GM23248 (cell line): ENCODE results near the gene MIER2. TPM values are rescaled to one million over a fixed set of nuclear protein-coding genes. Genes with fewer than 3 reads are reported as not detected.

Experiments used
- DNase-seq: peaks from one replicate; pipeline ENCODE4 v3.0.0-alpha.2; 2015
- H2AFZ ChIP-seq: fragments of 200-600 bp; sonication (generic); 2 replicates; pipeline ENCODE4 v1.6.1; 2016; ENCODE audit warnings: antibody characterized with exemption
- H3F3A ChIP-seq: fragments of 200-600 bp; sonication (generic); 2 replicates; pipeline ENCODE4 v1.6.1; 2016; ENCODE audit warnings: mild to moderate bottlenecking, antibody characterized with exemption, mixed run types; ENCODE audit not compliant: insufficient read depth
- H3K27ac ChIP-seq: fragments of 200-600 bp; sonication (generic); 2 replicates; pipeline ENCODE4 v1.5.1; 2016; ENCODE audit warnings: mild to moderate bottlenecking
- H3K27me3 ChIP-seq: fragments of 200-600 bp; sonication (generic); replicated peaks from 2 replicates; pipeline ENCODE4 v1.6.1; 2016; ENCODE audit warnings: mild to moderate bottlenecking; ENCODE audit not compliant: insufficient read depth
- H3K36me3 ChIP-seq: fragments of 200-600 bp; sonication (generic); 2 replicates; pipeline ENCODE4 v1.6.1; 2016; ENCODE audit warnings: low read depth, mild to moderate bottlenecking
- H3K4me1 ChIP-seq: fragments of 200-600 bp; sonication (generic); 2 replicates; pipeline ENCODE4 v1.6.1; 2016; ENCODE audit warnings: mild to moderate bottlenecking; ENCODE audit not compliant: insufficient read depth
- H3K4me2 ChIP-seq: fragments of 200-600 bp; sonication (generic); one replicate; pipeline ENCODE4 v1.6.1; 2016; ENCODE audit warnings: mild to moderate bottlenecking; ENCODE audit not compliant: unreplicated experiment
- H3K4me3 ChIP-seq: fragments of 200-600 bp; sonication (generic); 2 replicates; pipeline ENCODE4 v1.5.1; 2016; ENCODE audit warnings: mild to moderate bottlenecking
- H3K79me2 ChIP-seq: fragments of 200-600 bp; sonication (generic); 2 replicates; pipeline ENCODE4 v1.6.1; 2016; ENCODE audit warnings: mild to moderate bottlenecking; ENCODE audit not compliant: insufficient read depth
- H3K9ac ChIP-seq: fragments of 200-600 bp; sonication (generic); 2 replicates; pipeline ENCODE4 v1.6.1; 2016; ENCODE audit warnings: mild to moderate bottlenecking
- H3K9me2 ChIP-seq: fragments of 200-600 bp; sonication (generic); 2 replicates; pipeline ENCODE4 v1.6.1; 2016; ENCODE audit warnings: mixed run types, mild to moderate bottlenecking, moderate library complexity; ENCODE audit not compliant: insufficient read depth
- H3K9me3 ChIP-seq: fragments of 200-600 bp; sonication (generic); one replicate; pipeline ENCODE4 v1.6.1; 2017; ENCODE audit warnings: low read depth
- H4K20me1 ChIP-seq: fragments of 200-600 bp; sonication (generic); 2 replicates; pipeline ENCODE4 v1.6.0; 2016; ENCODE audit not compliant: insufficient read depth
- EZH2 ChIP-seq: fragments of 200-600 bp; sonication (generic); IDR thresholded peaks from 2 replicates; pipeline ENCODE4 v1.6.1; 2018; ENCODE audit warnings: antibody characterized with exemption, mild to moderate bottlenecking; ENCODE audit not compliant: insufficient read depth, poor library complexity, severe bottlenecking
- EZH2phosphoT487 ChIP-seq: fragments of 200-600 bp; sonication (generic); IDR thresholded peaks from 2 replicates; pipeline ENCODE4 v1.6.1; 2018; ENCODE audit warnings: antibody characterized with exemption, moderate library complexity, mild to moderate bottlenecking, low read depth; ENCODE audit not compliant: insufficient read depth
- WGBS, 2 experiments: methylation state at CpG; one replicate each; pipeline ENCODE4 v1.1.6; 2015 to 2017; ENCODE audit warnings: low lambda C conversion rate in 2 of 2, low coverage in 1 of 2; ENCODE audit errors: missing lambda C conversion rate in 2 of 2; 5-methylcytosine and 5-hydroxymethylcytosine counted together
- in situ Hi-C: fragments of 300-500 bp; cut with MboI; formaldehyde crosslinking; loops from 2 replicates; pipeline ENCODE4 v1.15.0; 2020
- polyA plus RNA-seq: library from polyadenylated mRNA; unstranded; fragments of >200 nt; fragmentation: Nextera tagmentation; extraction: Ambion mirVana; gene quantifications from 2 replicates; pipeline ENCODE4 v1.2.1, GENCODE V29; 2016
- total RNA-seq: library from RNA; depleted of rRNA; stranded (reverse); fragments of >200 nt; shearing (Covaris generic); gene quantifications from 2 replicates; pipeline ENCODE4 v1.2.3, GENCODE V29; 2014

MIER2 gene
- total and polyA plus RNA-seq, 2 experiments from 2014 or later: 11.8 to 30.7 TPM

DNA sequence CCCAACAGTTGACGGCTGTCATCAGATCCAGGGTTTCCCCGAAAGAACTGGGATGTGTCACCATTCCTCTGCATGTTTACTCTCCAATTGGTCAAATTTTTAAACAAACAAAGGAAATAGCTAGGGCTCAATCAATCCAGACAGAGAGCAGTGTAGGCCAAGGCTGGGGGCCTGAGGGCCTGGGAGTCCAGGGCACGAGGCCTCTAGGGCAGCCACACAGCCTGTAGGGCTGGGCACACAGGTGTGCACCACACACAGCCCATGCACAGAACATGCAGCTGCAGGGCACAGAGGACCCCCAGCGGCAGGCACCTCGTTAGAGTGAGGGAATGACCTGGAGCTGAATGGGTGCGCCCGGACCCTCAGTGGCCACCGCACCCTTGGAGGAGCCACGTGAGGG lies 9.5 kb downstream of the MIER2 start:
- in situ Hi-C loops: no loop called here
- Histone ChIP-seq H3K9ac (no peak overlapping the region), H3K79me2 (peaks cover 87% of the 10 kb centered on the region), H3K36me3 (peaks cover 9% of the 10 kb centered on the region; the same call in 1 of the 2 replicates), H3K4me3 (no peak overlapping the region), H3K9me2 (no peaks in the 10 kb centered on the region), H3F3A (no peaks in the 10 kb centered on the region), H3K4me2 (no peak overlapping the region), H3K27ac (no peak overlapping the region), H4K20me1 (peaks cover 11% of the 10 kb centered on the region; the same call in 1 of the 2 replicates), H3K27me3 (no peaks in the 10 kb centered on the region), H3K9me3 (no peaks in the 10 kb centered on the region), H2AFZ (no peak overlapping the region), H3K4me1 (no peaks in the 10 kb centered on the region)
- DNase-seq: no peak
- TF ChIP-seq EZH2 (no peak), EZH2phosphoT487 (no peak)
- 73 to 80% methylated on average over 9 of the region's 9 CpGs for WGBS, 2 experiments

DNA sequence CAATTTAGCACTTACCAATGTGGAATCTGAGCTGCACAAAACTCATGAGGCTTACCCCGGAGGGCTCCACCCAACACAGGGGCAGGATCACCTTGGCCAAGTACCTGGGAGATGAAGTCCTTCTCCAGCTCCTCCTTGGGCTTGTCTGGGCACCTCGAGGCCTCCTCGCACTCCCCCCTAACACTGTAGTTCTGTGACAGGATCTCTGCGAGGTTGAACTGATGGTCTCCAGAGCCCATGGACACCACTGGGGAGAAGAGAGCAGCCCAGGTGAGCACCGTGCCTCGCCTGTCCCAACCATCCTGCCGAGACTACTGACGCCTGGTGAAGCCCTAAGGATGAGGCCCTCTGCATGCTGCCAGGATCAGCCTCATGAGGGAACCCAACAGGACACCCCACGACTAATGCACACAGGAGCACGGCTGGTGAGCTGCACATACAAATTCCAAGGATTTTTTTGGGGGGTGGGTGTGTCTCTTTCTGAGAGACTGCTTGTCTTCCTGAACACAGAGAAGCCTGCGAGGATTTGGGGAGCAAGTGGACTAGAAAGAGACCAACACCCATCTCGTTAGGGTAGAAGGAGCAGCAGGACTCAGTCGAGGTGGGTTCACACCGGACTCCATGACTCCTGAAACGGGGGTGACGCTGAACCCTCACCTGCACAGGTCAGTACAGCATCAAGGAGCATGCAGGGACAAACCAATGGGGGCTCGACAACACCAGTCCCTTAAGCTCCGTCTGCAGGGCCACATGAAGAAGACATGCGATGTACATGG lies 10.1 kb downstream of the MIER2 start:
- Histone ChIP-seq H4K20me1 (peaks cover 11% of the 10 kb centered on the region; the same call in 1 of the 2 replicates), H2AFZ (no peak overlapping the region)
- WGBS, 2 experiments: 93 to 94% methylated on average over 19 of the region's 19 CpGs

DNA sequence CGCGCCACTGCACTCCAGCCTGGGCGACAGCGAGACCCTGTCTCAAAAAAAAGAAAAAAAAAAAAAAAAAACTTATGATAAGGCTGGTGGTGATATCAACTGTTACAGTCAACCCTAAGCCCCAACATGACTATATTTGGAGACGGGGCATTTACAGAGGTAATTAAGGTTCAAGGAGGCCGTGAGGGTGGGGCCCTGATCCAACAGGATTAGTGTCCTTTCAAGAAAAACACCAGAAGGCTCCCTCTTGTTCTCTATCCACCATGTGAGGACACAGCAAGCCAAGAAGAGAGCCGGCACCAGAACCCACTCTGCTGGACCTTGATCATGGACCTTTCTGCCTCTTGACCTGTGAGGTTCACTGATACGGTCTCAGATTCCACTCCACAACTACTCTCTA lies 14.1 kb downstream of the MIER2 start:
- in situ Hi-C loops: no loop called here
- Histone ChIP-seq H3K9me2 (no peaks in the 10 kb centered on the region), H3K9ac (no peak overlapping the region), H3K4me3 (no peak overlapping the region), H4K20me1 (no peaks in the 10 kb centered on the region), H3K4me2 (no peak overlapping the region), H3K27me3 (no peaks in the 10 kb centered on the region), H3K27ac (no peak overlapping the region), H3F3A (no peaks in the 10 kb centered on the region), H2AFZ (no peak overlapping the region), H3K9me3 (no peaks in the 10 kb centered on the region), H3K36me3 (peaks cover 36% of the 10 kb centered on the region; the same call in 1 of the 2 replicates), H3K79me2 (peaks cover 83% of the 10 kb centered on the region), H3K4me1 (no peaks in the 10 kb centered on the region)
- TF ChIP-seq EZH2phosphoT487 (no peak), EZH2 (no peak)
- no peak for DNase-seq
- WGBS, 2 experiments: 99 to 100% methylated on average over 8 of the region's 8 CpGs

More for the DNA sequence above, 10.1 kb downstream of the MIER2 start:
- no peaks in the 10 kb centered on the region for H3K4me1 ChIP-seq
- no peaks in the 10 kb centered on the region for H3K9me3 ChIP-seq
- peaks cover 10% of the 10 kb centered on the region; the same call in 1 of the 2 replicates for H3K36me3 ChIP-seq
- in situ Hi-C loops: no loop called here
- peaks cover 87% of the 10 kb centered on the region for H3K79me2 ChIP-seq
- no peak overlapping the region for H3K4me2 ChIP-seq
- H3K27me3 ChIP-seq: no peaks in the 10 kb centered on the region
- no peak for DNase-seq
- no peaks in the 10 kb centered on the region for H3K9me2 ChIP-seq
- TF ChIP-seq EZH2 (no peak), EZH2phosphoT487 (no peak)
- H3K4me3 ChIP-seq: no peak overlapping the region
- no peak overlapping the region for H3K27ac ChIP-seq
- no peak overlapping the region for H3K9ac ChIP-seq
- no peaks in the 10 kb centered on the region for H3F3A ChIP-seq

DNA sequence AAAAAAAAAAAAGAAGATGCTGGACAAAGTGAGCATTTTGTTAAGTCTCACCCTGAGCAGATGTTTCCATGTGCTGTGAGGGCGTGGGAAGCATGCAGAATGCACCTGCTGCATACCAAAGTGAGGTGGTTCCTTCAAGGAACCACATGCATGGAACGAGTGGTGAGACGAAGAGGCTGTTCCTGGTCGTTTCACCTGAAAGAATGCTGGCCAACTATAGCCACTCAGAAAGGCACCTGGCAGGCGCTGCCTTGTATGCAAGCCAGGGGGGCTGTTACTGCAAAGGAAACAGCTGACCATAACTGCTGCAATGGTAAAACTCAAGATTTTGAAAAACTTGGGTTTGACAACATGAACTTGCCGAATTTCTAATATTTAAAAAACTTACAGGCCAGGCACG lies 14.7 kb downstream of the MIER2 start:
- no peaks in the 10 kb centered on the region for H3K4me1 ChIP-seq
- no peaks in the 10 kb centered on the region for H3K9me3 ChIP-seq
- TF ChIP-seq EZH2 (no peak), EZH2phosphoT487 (no peak)
- no peak overlapping the region for H3K4me3 ChIP-seq
- H2AFZ ChIP-seq: no peak overlapping the region
- no peaks in the 10 kb centered on the region for H3K9me2 ChIP-seq
- H3K27ac ChIP-seq: no peak overlapping the region
- peaks cover 37% of the 10 kb centered on the region; the same call in 1 of the 2 replicates for H3K36me3 ChIP-seq
- 97% methylated on average over 7 of the region's 7 CpGs for WGBS, 2 experiments
- H4K20me1 ChIP-seq: no peaks in the 10 kb centered on the region
- H3K27me3 ChIP-seq: no peaks in the 10 kb centered on the region
- peaks cover 78% of the 10 kb centered on the region for H3K79me2 ChIP-seq
- no peak for DNase-seq
- no peak overlapping the region for H3K4me2 ChIP-seq
- no peaks in the 10 kb centered on the region for H3F3A ChIP-seq
- no peak overlapping the region for H3K9ac ChIP-seq
- in situ Hi-C loops: no loop called here
